WTC11 (cell line): ENCODE data around the gene PKP1. TPM values are rescaled to one million over a fixed set of nuclear protein-coding genes. Genes with fewer than 3 reads are reported as not detected.

Source experiments
- ATAC-seq: fragments of 200-7000 bp; cut with Tn5 transposase; 2 replicates; pipeline ENCODE4 v1.10.0; 2021; ENCODE audit warnings: mild to moderate bottlenecking, moderate library complexity
- CTCF ChIA-PET: fragments of 300-600 bp; sonication (Branson Sonifier 250); formaldehyde crosslinking; loops from one replicate; lab custom pipeline; 2021; ENCODE audit warnings: antibody characterized with exemption; lab: Charles Lee
- POLR2A ChIA-PET: fragments of 350-600 bp; sonication (Branson Sonifier 250); formaldehyde crosslinking; loops from one replicate; lab custom pipeline; 2021; ENCODE audit warnings: antibody characterized with exemption; lab: Charles Lee
- DNase-seq: peaks from one replicate; pipeline ENCODE4 v3.0.0; 2021; ENCODE audit warnings: low spot score
- H3K27ac Mint-ChIP-seq: 2 replicates; pipeline ENCODE4 v1.8.0; 2021; ENCODE audit warnings: mixed read lengths
- H3K27me3 Mint-ChIP-seq: 2 replicates; pipeline ENCODE4 v1.8.0; 2021; ENCODE audit warnings: low read depth, mild to moderate bottlenecking, moderate library complexity, mixed read lengths
- H3K36me3 Mint-ChIP-seq: 2 replicates; pipeline ENCODE4 v1.8.0; 2021; ENCODE audit warnings: mixed read lengths
- H3K4me1 Mint-ChIP-seq: 2 replicates; pipeline ENCODE4 v1.8.0; 2022; ENCODE audit warnings: mixed read lengths
- H3K4me3 Mint-ChIP-seq: 2 replicates; pipeline ENCODE4 v1.8.0; 2021; ENCODE audit warnings: mild to moderate bottlenecking, moderate library complexity, mixed read lengths
- H3K9me3 Mint-ChIP-seq: 2 replicates; pipeline ENCODE4 v1.8.0; 2021; ENCODE audit warnings: mixed read lengths
- CDX4 ChIP-seq: fragments of 250-450 bp; sonication (Bioruptor Pico); IDR thresholded peaks from 2 replicates; pipeline ENCODE4 v1.9.0; 2021; ENCODE audit warnings: moderate library complexity, mild to moderate bottlenecking, inconsistent platforms, borderline replicate concordance
- E2F4 ChIP-seq: sonication (generic); formaldehyde crosslinking; IDR thresholded peaks from 2 replicates; pipeline ENCODE4 v1.8.1; 2022; ENCODE audit warnings: low read depth, mild to moderate bottlenecking, moderate library complexity, missing genetic modification reagents, borderline replicate concordance
- E2F5 ChIP-seq: sonication (generic); formaldehyde crosslinking; IDR thresholded peaks from 2 replicates; pipeline ENCODE4 v1.8.1; 2022; ENCODE audit warnings: mild to moderate bottlenecking, moderate library complexity, missing genetic modification reagents
- EMX1 ChIP-seq: fragments of 250-450 bp; sonication (Bioruptor Pico); IDR thresholded peaks from 2 replicates; pipeline ENCODE4 v1.8.0; 2021; ENCODE audit warnings: mild to moderate bottlenecking
- ETV6 ChIP-seq: sonication (generic); formaldehyde crosslinking; IDR thresholded peaks from 2 replicates; pipeline ENCODE4 v1.8.1; 2022; ENCODE audit warnings: mild to moderate bottlenecking, missing genetic modification reagents
- FOXJ3 ChIP-seq: sonication (generic); formaldehyde crosslinking; IDR thresholded peaks from 2 replicates; pipeline ENCODE4 v1.9.0; 2021; ENCODE audit warnings: missing genetic modification reagents, mild to moderate bottlenecking, borderline replicate concordance
- FOXP1 ChIP-seq: sonication (generic); formaldehyde crosslinking; IDR thresholded peaks from 2 replicates; pipeline ENCODE4 v1.8.0; 2022; ENCODE audit warnings: missing genetic modification reagents, mild to moderate bottlenecking, moderate library complexity, borderline replicate concordance
- MYBL2 ChIP-seq: sonication (generic); formaldehyde crosslinking; IDR thresholded peaks from 2 replicates; pipeline ENCODE4 v1.8.1; 2023; ENCODE audit warnings: mild to moderate bottlenecking, moderate library complexity, missing genetic modification reagents
- NR2C2 ChIP-seq: sonication (generic); formaldehyde crosslinking; IDR thresholded peaks from 2 replicates; pipeline ENCODE4 v1.8.0; 2022; ENCODE audit warnings: mild to moderate bottlenecking, missing genetic modification reagents
- SMAD3 ChIP-seq: sonication (generic); formaldehyde crosslinking; IDR thresholded peaks from 2 replicates; pipeline ENCODE4 v1.8.0; 2022; ENCODE audit warnings: missing genetic modification reagents, mild to moderate bottlenecking, borderline replicate concordance
- SP1 ChIP-seq: sonication (generic); formaldehyde crosslinking; conservative IDR thresholded peaks from 2 replicates; pipeline ENCODE4 v1.8.1; 2022; ENCODE audit warnings: missing genetic modification reagents
- TEAD1 ChIP-seq: sonication (generic); formaldehyde crosslinking; IDR thresholded peaks from 2 replicates; pipeline ENCODE4 v1.8.0; 2022; ENCODE audit warnings: mild to moderate bottlenecking, missing genetic modification reagents
- TEAD4 ChIP-seq: sonication (generic); formaldehyde crosslinking; IDR thresholded peaks from 2 replicates; pipeline ENCODE4 v1.8.0; 2022; ENCODE audit warnings: mild to moderate bottlenecking, missing genetic modification reagents
- TP53 ChIP-seq: sonication (generic); formaldehyde crosslinking; IDR thresholded peaks from 2 replicates; pipeline ENCODE4 v1.8.1; 2023; ENCODE audit warnings: mild to moderate bottlenecking, missing genetic modification reagents
- ZBTB21 ChIP-seq: sonication (generic); formaldehyde crosslinking; IDR thresholded peaks from 2 replicates; pipeline ENCODE4 v1.8.1; 2023; ENCODE audit warnings: mild to moderate bottlenecking, missing genetic modification reagents, borderline replicate concordance
- ZNF232 ChIP-seq: sonication (generic); formaldehyde crosslinking; IDR thresholded peaks from 2 replicates; pipeline ENCODE4 v1.8.0; 2022; ENCODE audit warnings: mild to moderate bottlenecking, missing genetic modification reagents
- ZNF396 ChIP-seq: fragments of 250-450 bp; sonication (Bioruptor Pico); IDR thresholded peaks from 2 replicates; pipeline ENCODE4 v1.8.0; 2021; ENCODE audit warnings: mild to moderate bottlenecking, moderate library complexity, borderline replicate concordance
- total RNA-seq: library from RNA; stranded (reverse); gene quantifications from 3 replicates; pipeline ENCODE4 v1.2.3, GENCODE V29; 2021
- TF ChIP-seq, protein P1 (sequence below): fragments of 250-450 bp; sonication (Bioruptor Pico); IDR thresholded peaks from 2 replicates; pipeline ENCODE4 v1.9.0; 2021; ENCODE audit warnings: mild to moderate bottlenecking
- TF ChIP-seq, protein P2 (sequence below): sonication (generic); formaldehyde crosslinking; IDR thresholded peaks from 2 replicates; pipeline ENCODE4 v1.8.1; 2023; ENCODE audit warnings: mild to moderate bottlenecking, missing genetic modification reagents, moderate library complexity
- TF ChIP-seq, protein P3 (sequence below): fragments of 250-450 bp; sonication (Bioruptor Pico); IDR thresholded peaks from 2 replicates; pipeline ENCODE4 v1.9.0; 2021; ENCODE audit warnings: mild to moderate bottlenecking
- TF ChIP-seq, protein P4 (sequence below): sonication (generic); formaldehyde crosslinking; IDR thresholded peaks from 2 replicates; pipeline ENCODE4 v1.8.1; 2023; ENCODE audit warnings: mild to moderate bottlenecking, missing genetic modification reagents
- TF ChIP-seq, protein P5 (sequence below): sonication (generic); formaldehyde crosslinking; conservative IDR thresholded peaks from 2 replicates; pipeline ENCODE4 v1.8.1; 2022; ENCODE audit warnings: mild to moderate bottlenecking, missing genetic modification reagents

The PKP1 gene
- total RNA-seq, 1 experiment from 2014 or later = 0.24 TPM

- ATAC-seq (no peak), DNase-seq (no peak)
- H3K27me3 Mint-ChIP-seq = peaks cover 11% of the 10 kb centered on the region
- no peaks in the 10 kb centered on the region for H3K9me3 Mint-ChIP-seq
- H3K27ac Mint-ChIP-seq = no peak overlapping the region
- H3K36me3 Mint-ChIP-seq = no peaks in the 10 kb centered on the region
- POLR2A ChIA-PET = no interaction called here
- CTCF ChIA-PET = interaction anchor here (1.8 to 2.2 kb wide), 3 partner anchors 10 to 83 kb away, joined by 4 to 10 read pairs (median 8); no protein-coding TSS in a partner anchor
- peaks cover 12% of the 10 kb centered on the region for H3K4me1 Mint-ChIP-seq
- H3K4me3 Mint-ChIP-seq = no peak overlapping the region
- no peak for TF ChIP-seq ETV6 (CRISPR knock-in tag)
- no peak for TF ChIP-seq FOXJ3 (CRISPR knock-in tag)
- no peak for TF ChIP-seq FOXP1 (CRISPR knock-in tag)
- no peak for TF ChIP-seq NR2C2 (CRISPR knock-in tag)
- no peak for TF ChIP-seq TEAD4 (CRISPR knock-in tag)
- TF ChIP-seq TEAD1 (CRISPR knock-in tag) = no peak
- no peak for TF ChIP-seq MYBL2 (CRISPR knock-in tag)
- no peak for TF ChIP-seq CDX4
- TF ChIP-seq E2F5 = no peak
- TF ChIP-seq TP53 (CRISPR knock-in tag) = no peak
- TF ChIP-seq, protein P1, sequence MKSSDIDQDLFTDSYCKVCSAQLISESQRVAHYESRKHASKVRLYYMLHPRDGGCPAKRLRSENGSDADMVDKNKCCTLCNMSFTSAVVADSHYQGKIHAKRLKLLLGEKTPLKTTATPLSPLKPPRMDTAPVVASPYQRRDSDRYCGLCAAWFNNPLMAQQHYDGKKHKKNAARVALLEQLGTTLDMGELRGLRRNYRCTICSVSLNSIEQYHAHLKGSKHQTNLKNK (CRISPR knock-in tag) = no peak
- TF ChIP-seq, protein P2, sequence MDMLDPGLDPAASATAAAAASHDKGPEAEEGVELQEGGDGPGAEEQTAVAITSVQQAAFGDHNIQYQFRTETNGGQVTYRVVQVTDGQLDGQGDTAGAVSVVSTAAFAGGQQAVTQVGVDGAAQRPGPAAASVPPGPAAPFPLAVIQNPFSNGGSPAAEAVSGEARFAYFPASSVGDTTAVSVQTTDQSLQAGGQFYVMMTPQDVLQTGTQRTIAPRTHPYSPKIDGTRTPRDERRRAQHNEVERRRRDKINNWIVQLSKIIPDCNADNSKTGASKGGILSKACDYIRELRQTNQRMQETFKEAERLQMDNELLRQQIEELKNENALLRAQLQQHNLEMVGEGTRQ = no peak
- TF ChIP-seq EMX1 (CRISPR knock-in tag) = no peak
- no peak for TF ChIP-seq ZNF396 (CRISPR knock-in tag)
- TF ChIP-seq, protein P3, sequence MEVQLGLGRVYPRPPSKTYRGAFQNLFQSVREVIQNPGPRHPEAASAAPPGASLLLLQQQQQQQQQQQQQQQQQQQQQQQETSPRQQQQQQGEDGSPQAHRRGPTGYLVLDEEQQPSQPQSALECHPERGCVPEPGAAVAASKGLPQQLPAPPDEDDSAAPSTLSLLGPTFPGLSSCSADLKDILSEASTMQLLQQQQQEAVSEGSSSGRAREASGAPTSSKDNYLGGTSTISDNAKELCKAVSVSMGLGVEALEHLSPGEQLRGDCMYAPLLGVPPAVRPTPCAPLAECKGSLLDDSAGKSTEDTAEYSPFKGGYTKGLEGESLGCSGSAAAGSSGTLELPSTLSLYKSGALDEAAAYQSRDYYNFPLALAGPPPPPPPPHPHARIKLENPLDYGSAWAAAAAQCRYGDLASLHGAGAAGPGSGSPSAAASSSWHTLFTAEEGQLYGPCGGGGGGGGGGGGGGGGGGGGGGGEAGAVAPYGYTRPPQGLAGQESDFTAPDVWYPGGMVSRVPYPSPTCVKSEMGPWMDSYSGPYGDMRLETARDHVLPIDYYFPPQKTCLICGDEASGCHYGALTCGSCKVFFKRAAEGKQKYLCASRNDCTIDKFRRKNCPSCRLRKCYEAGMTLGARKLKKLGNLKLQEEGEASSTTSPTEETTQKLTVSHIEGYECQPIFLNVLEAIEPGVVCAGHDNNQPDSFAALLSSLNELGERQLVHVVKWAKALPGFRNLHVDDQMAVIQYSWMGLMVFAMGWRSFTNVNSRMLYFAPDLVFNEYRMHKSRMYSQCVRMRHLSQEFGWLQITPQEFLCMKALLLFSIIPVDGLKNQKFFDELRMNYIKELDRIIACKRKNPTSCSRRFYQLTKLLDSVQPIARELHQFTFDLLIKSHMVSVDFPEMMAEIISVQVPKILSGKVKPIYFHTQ (CRISPR knock-in tag) = no peak
- no peak for TF ChIP-seq SP1 (CRISPR knock-in tag)
- TF ChIP-seq SMAD3 (CRISPR knock-in tag) = no peak
- TF ChIP-seq, protein P4, sequence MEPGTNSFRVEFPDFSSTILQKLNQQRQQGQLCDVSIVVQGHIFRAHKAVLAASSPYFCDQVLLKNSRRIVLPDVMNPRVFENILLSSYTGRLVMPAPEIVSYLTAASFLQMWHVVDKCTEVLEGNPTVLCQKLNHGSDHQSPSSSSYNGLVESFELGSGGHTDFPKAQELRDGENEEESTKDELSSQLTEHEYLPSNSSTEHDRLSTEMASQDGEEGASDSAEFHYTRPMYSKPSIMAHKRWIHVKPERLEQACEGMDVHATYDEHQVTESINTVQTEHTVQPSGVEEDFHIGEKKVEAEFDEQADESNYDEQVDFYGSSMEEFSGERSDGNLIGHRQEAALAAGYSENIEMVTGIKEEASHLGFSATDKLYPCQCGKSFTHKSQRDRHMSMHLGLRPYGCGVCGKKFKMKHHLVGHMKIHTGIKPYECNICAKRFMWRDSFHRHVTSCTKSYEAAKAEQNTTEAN (CRISPR knock-in tag) = no peak
These were observed 19.2 kb upstream of the PKP1 start for GRCh38 chr1:201264072-201264471.

DNA sequence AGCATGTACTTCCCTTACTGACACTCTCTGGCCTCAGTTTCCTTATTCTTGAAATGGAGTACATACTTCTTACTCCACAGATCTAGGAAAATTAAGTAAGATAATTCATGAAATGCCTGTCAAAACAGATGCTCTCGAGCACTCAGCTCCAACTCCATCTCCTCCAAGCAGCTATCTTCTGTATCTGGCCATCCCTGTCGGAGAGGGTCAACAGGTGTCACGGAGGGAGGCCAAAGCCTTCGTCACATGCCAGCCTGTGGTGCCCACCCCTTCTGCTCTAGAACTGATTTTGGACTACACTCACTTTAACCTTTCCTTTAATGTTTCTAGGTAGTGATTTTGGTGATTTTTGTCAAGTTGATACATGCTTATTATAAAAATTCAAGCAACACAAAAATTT lies 18.8 kb upstream of the PKP1 start:
- no peak for TF ChIP-seq TP53 (CRISPR knock-in tag)
- TF ChIP-seq ZNF232 (CRISPR knock-in tag) = no peak
- no peak for TF ChIP-seq E2F4
- TF ChIP-seq, protein P5, sequence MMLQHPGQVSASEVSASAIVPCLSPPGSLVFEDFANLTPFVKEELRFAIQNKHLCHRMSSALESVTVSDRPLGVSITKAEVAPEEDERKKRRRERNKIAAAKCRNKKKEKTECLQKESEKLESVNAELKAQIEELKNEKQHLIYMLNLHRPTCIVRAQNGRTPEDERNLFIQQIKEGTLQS (CRISPR knock-in tag) = no peak
- no peak for TF ChIP-seq ZBTB21 (CRISPR knock-in tag)
- TF ChIP-seq CDX4 = no peak
- no peak for TF ChIP-seq TEAD4 (CRISPR knock-in tag)

More for the DNA sequence above, 18.8 kb upstream of the PKP1 start:
- Mint-ChIP-seq H3K27me3 (peaks cover 11% of the 10 kb centered on the region), H3K4me3 (no peak overlapping the region), H3K9me3 (no peaks in the 10 kb centered on the region), H3K4me1 (peaks cover 9% of the 10 kb centered on the region), H3K36me3 (no peaks in the 10 kb centered on the region), H3K27ac (no peak overlapping the region)
- ChIA-PET POLR2A (no interaction called here), CTCF (interaction anchor here (1.8 to 2.0 kb wide), 2 partner anchors 41 to 82 kb away, joined by 4 to 5 read pairs; no protein-coding TSS in a partner anchor)
- ATAC-seq (no peak), DNase-seq (no peak)
